ENCODE measurements around the gene RERE. TPM values are rescaled to one million over a fixed set of nuclear protein-coding genes. Genes with fewer than 3 reads are reported as not detected.
A peak's percentile ranks its signal among the peaks of the same experiment; 100 is the strongest.

RERE gene
- total RNA-seq, 1 donor from 2014 or later, result 88.5 TPM

DNA sequence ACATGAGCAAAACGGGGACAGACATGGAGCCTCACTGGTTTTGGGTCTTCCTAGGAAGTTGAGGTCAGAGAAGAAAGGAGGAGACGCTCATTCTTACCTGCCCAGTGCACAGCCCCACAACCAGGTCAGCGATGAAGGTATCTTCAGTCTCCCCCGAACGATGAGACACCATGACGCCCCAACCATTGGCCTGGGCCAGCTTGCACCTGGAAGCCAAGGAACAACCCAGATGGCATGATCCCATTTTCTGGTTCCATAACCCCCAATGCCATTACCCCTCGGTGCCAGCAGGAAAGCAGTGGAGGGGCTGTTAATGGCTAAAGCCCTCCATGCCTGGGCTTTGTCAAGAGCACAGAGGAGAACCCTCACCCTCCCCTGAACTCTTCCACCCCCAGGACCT, 45.7 kb upstream of the RERE start:
- no peak for DNase-seq
- no peak overlapping the region for H3K4me3 ChIP-seq
- TF ChIP-seq, protein P1, sequence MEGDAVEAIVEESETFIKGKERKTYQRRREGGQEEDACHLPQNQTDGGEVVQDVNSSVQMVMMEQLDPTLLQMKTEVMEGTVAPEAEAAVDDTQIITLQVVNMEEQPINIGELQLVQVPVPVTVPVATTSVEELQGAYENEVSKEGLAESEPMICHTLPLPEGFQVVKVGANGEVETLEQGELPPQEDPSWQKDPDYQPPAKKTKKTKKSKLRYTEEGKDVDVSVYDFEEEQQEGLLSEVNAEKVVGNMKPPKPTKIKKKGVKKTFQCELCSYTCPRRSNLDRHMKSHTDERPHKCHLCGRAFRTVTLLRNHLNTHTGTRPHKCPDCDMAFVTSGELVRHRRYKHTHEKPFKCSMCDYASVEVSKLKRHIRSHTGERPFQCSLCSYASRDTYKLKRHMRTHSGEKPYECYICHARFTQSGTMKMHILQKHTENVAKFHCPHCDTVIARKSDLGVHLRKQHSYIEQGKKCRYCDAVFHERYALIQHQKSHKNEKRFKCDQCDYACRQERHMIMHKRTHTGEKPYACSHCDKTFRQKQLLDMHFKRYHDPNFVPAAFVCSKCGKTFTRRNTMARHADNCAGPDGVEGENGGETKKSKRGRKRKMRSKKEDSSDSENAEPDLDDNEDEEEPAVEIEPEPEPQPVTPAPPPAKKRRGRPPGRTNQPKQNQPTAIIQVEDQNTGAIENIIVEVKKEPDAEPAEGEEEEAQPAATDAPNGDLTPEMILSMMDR (IDR thresholded peaks at IDR 0.05), result no peak
- H3K9me3 ChIP-seq, result no peaks in the 10 kb centered on the region
- ATAC-seq, result no peak
- H3K27me3 ChIP-seq (ENCODE audit: low read depth), result no peaks in the 10 kb centered on the region
- intact Hi-C loops (cut with DNase I), result no loop called here
- peaks cover 100% of the 10 kb centered on the region for H3K36me3 ChIP-seq
- peaks cover 11% of the 10 kb centered on the region for H3K4me1 ChIP-seq
- H3K27ac ChIP-seq, result no peak overlapping the region

DNA sequence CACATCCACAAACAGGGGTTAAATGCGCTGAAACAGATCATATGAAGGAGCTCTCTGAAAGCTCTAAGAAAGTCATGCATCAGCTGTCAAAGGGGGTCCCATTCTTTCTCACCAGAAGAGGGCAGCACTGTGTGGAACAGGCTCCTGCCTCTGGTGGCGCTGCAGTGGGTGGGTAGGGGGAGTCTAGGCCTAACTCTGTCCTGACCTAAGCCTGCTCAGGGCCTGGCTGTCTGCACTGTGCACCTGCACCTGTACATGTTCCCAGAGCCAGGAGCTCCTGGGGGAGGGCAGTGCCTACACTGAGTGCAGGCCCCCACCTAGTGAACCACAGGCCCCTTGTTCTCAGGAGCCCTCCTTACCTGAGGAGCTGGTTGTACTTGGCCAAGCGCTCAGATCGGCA, 45.1 kb upstream of the RERE start:
- Histone ChIP-seq H3K9me3 (no peaks in the 10 kb centered on the region), H3K36me3 (peaks cover 100% of the 10 kb centered on the region), H3K4me3 (no peak overlapping the region), H3K27me3 (ENCODE audit: low read depth) (no peaks in the 10 kb centered on the region), H3K4me1 (peaks cover 17% of the 10 kb centered on the region), H3K27ac (no peak overlapping the region)
- TF ChIP-seq, protein P1 (IDR thresholded peaks at IDR 0.05), result peak; percentile 52
- DNase-seq, result no peak
- intact Hi-C loops (cut with DNase I), result no loop called here
- ATAC-seq, result peak; percentile 6 to 47

DNA sequence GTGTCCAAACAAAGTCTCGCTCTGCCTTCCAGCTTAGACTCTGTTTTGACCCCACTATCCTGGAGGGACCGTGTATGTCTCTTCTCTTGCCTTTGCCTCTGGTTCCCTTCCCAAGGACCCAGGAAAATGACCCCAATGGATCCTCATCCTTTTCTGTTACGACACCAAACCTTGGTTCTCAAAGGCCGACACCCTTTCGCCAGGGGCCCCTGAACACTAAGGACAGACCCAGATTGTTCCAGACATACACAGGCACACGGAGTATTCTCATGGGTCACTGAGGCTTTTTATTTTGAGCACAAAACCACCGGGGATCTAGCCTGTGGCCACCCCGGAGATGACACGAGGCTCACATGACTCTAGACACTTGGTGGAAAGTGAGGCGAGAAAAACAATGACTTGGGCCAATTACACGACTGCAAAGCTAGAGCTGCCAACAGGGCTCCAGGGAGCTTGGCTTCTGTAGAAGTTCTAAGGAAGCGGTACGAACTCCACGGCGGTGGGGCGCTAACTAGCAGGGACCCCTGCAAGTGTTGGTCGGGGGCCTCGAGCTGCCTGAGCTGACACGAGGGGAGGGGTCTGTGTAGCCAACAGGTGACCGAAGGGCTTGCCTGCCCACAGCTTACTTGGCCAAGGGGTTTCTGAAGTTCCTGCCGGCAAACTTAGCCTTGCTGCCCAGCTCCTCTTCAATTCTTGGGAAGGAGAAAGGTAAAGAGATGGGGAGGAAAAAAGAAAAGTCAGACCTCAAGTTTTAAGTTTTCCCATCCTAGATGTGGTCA, 43.5 kb upstream of the RERE start:
- Histone ChIP-seq H3K9me3 (no peaks in the 10 kb centered on the region), H3K27me3 (ENCODE audit: low read depth) (no peaks in the 10 kb centered on the region), H3K36me3 (peaks cover 94% of the 10 kb centered on the region), H3K4me1 (peaks cover 17% of the 10 kb centered on the region), H3K4me3 (no peak overlapping the region), H3K27ac (no peak overlapping the region)
- intact Hi-C loops (cut with DNase I), result no loop called here
- DNase-seq (no peak), ATAC-seq (no peak)
- TF ChIP-seq, protein P1 (IDR thresholded peaks at IDR 0.05), result no peak

DNA sequence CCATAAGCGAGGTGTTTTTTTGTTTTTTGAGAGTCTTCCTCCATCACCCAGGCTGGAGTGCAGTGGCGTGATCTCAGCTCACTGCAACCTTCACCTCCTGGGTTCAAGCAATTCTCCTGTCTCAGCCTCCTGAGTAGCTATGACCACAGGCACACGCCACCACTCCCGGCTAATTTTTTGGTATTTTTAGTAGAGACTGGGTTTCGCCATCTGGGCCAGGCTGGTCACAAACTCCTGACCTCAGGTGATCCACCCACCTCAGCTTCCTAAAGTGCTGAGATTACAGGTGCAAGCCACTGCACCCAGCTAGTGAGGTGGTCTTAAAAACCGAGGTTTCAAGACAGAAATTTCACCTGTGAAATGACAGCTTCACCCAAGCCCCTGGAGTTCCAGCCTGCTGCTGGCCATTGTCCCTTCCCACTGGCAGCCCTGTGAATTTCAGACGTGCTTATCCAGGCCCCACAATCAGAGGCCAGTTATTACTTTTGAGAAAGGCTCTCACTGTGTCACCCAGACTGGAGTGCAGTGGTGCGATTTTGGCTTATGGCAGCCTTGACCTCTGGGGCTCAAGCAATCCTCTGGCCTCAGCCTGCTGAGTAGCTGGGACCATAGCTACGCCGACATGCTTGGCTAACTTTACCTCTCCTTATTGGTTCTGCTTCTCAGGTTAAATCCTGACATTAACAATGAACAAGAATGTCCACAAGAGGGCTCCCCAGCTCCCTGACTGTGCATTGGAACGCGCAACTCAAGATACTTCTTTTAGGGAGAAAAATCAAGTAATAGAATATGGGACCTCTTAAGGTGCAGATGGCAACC, 41.7 kb upstream of the RERE start:
- H3K36me3 ChIP-seq, result peaks cover 78% of the 10 kb centered on the region
- DNase-seq, result no peak
- ATAC-seq, result peak; percentile 58 to 65

DNA sequence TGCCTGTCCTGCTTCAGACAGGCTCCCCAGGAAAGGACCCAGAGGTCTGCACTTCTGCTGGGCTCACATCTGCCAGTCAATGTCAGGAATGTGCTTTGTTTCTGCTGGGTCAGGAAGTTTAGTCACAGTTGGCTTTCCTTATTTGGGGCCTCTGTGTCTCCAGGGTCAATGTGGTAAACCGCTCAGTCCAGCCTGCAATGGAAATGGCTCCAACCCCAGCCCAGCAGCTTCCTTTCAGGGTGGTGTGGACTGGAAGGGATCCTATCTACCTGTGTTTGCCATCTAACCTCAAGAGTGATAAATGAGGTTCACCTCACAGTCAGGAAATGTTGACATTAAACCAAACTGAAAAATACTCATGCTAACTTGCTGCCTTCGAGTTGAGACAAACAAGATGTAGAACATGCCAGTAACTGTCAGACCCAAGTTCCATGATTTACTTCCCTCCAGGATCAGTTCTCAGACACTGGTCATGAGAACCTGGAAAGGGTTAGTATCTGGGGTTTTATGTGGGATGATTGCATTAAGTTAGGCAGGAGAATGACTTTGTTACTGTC, 40.8 kb upstream of the RERE start:
- DNase-seq (no peak), ATAC-seq (peak in 1 of 2 donors; percentile 6)
- peak overlapping the region; percentile 25 for H3K27ac ChIP-seq
- no peaks in the 10 kb centered on the region for H3K9me3 ChIP-seq
- TF ChIP-seq, protein P1 (IDR thresholded peaks at IDR 0.05), result no peak
- H3K4me1 ChIP-seq, result peaks cover 17% of the 10 kb centered on the region
- H3K36me3 ChIP-seq, result peaks cover 72% of the 10 kb centered on the region
- no peak overlapping the region for H3K4me3 ChIP-seq
- intact Hi-C loops (cut with DNase I), result no loop called here
- H3K27me3 ChIP-seq (ENCODE audit: low read depth), result no peaks in the 10 kb centered on the region

More for the DNA sequence above, 41.7 kb upstream of the RERE start:
- no peaks in the 10 kb centered on the region for H3K27me3 ChIP-seq (ENCODE audit: low read depth)
- no peaks in the 10 kb centered on the region for H3K9me3 ChIP-seq
- intact Hi-C loops (cut with DNase I), result no loop called here
- peak overlapping the region; percentile 25 for H3K27ac ChIP-seq
- H3K4me3 ChIP-seq, result no peak overlapping the region
- peaks cover 17% of the 10 kb centered on the region for H3K4me1 ChIP-seq
- TF ChIP-seq, protein P1 (IDR thresholded peaks at IDR 0.05), result peak; percentile 61

Measured in lower lobe of right lung (tissue), 2 donors.